HAP-1 (cell line): ENCODE data around the gene FMR1.

ENCODE experiments used
- DNase-seq, 2 experiments: peaks; one replicate each; pipeline ENCODE4 v3.0.0-alpha.2; 2016 to 2020; ENCODE audit warnings: low spot score in 2 of 2
- H3K27me3 ChIP-seq: fragments of 250-450 bp; sonication (Bioruptor Pico); 2 replicates; pipeline ENCODE4 v1.5.1; 2020; ENCODE audit warnings: low read depth, mild to moderate bottlenecking, moderate library complexity
- H3K36me3 ChIP-seq: fragments of 250-450 bp; sonication (Bioruptor Pico); replicated peaks from 2 replicates; pipeline ENCODE4 v1.5.1; 2020; ENCODE audit warnings: mild to moderate bottlenecking
- H3K4me1 ChIP-seq: fragments of 250-450 bp; sonication (Bioruptor Pico); 2 replicates; pipeline ENCODE4 v1.5.1; 2020; ENCODE audit warnings: mild to moderate bottlenecking
- H3K4me3 ChIP-seq: fragments of 250-450 bp; sonication (Bioruptor Pico); 2 replicates; pipeline ENCODE4 v1.5.1; 2020; ENCODE audit warnings: mild to moderate bottlenecking, moderate library complexity
- H3K9me3 ChIP-seq: fragments of 250-450 bp; sonication (Bioruptor Pico); 2 replicates; pipeline ENCODE4 v1.5.1; 2020; ENCODE audit warnings: mild to moderate bottlenecking, moderate library complexity
- in situ Hi-C: fragments of 300-500 bp; cut with MboI; formaldehyde crosslinking; loops from 3 replicates; pipeline ENCODE4 v1.14.3; 2020; ENCODE audit warnings: low sequenced_read_pairs, inconsistent platforms, mixed read lengths

Gene FMR1

DNA sequence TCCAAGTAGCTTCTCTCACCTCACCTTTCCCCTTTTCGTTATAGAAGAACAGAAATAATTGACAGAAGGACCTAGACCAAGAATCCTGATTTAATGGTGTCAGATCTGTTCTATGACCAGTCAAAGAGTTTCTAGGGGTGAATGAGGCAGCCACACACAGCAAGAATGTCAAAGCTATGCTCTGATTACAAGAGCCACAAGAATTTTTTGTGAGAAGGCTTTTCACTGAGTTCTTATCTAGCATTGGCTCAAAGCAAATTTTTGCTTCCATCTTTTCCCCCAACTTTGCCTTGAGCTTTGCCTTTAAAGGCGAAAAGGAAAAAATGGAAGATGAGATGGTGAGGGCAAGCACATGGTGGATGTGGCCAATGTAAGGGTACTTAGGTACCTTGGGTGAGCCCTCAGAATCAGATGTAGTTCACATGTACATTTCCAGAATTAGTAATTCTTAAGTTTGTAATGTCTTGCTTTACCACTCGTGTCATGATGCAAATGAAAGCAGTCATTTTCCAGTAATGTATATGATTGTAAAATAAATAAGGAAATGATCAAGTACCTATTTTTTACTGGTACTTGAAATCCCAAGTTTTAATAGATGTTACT is 23.5 kb downstream of the FMR1 start:
- H3K4me1 ChIP-seq = peaks cover 21% of the 10 kb centered on the region
- no peaks in the 10 kb centered on the region for H3K9me3 ChIP-seq
- in situ Hi-C loops = no loop called here
- H3K36me3 ChIP-seq = peaks cover 49% of the 10 kb centered on the region
- no peak for DNase-seq
- no peaks in the 10 kb centered on the region for H3K27me3 ChIP-seq
- no peak overlapping the region for H3K4me3 ChIP-seq

GRCh38 chrX:147945286-147945685 is 33.6 kb downstream of the FMR1 start:
- DNase-seq = no peak
- Histone ChIP-seq H3K36me3 (peaks cover 57% of the 10 kb centered on the region), H3K4me1 (peaks cover 15% of the 10 kb centered on the region), H3K4me3 (no peak overlapping the region), H3K9me3 (no peaks in the 10 kb centered on the region), H3K27me3 (no peaks in the 10 kb centered on the region)
- in situ Hi-C loops = no loop called here

DNA sequence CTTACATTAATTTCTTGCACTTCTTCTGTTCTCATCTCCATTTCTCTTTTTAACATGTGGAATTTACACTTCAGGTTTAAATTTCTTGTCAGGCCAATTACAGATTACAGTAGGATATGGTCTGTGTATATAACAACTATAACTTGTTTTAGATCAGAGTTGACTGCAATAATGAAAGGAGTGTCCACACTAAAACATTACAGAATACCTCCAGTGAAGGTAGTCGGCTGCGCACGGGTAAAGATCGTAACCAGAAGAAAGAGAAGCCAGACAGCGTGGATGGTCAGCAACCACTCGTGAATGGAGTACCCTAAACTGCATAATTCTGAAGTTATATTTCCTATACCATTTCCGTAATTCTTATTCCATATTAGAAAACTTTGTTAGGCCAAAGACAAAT is 36.8 kb downstream of the FMR1 start:
- Histone ChIP-seq H3K9me3 (no peaks in the 10 kb centered on the region), H3K27me3 (no peaks in the 10 kb centered on the region), H3K4me1 (peaks cover 6% of the 10 kb centered on the region), H3K36me3 (peaks cover 42% of the 10 kb centered on the region), H3K4me3 (no peak overlapping the region)
- no peak for DNase-seq
- in situ Hi-C loops = no loop called here

- in situ Hi-C loops = no loop called here
- Histone ChIP-seq H3K36me3 (peaks cover 28% of the 10 kb centered on the region), H3K4me3 (no peak overlapping the region), H3K4me1 (no peaks in the 10 kb centered on the region), H3K27me3 (no peaks in the 10 kb centered on the region), H3K9me3 (no peaks in the 10 kb centered on the region)
- DNase-seq = no peak
Measured at GRCh38 chrX:147950352-147950751, 38.6 kb downstream of the FMR1 start.

- Histone ChIP-seq H3K9me3 (no peaks in the 10 kb centered on the region), H3K4me3 (no peak overlapping the region), H3K27me3 (no peaks in the 10 kb centered on the region), H3K36me3 (peaks cover 5% of the 10 kb centered on the region; the same call in 1 of the 2 replicates), H3K4me1 (no peaks in the 10 kb centered on the region)
- in situ Hi-C loops = no loop called here
- no peak for DNase-seq
Measured at GRCh38 chrX:147953976-147954375, 42.3 kb downstream of the FMR1 start.

GRCh38 chrX:147957291-147957690 is 45.6 kb downstream of the FMR1 start:
- no peaks in the 10 kb centered on the region for H3K27me3 ChIP-seq
- H3K36me3 ChIP-seq = no peaks in the 10 kb centered on the region
- no peak for DNase-seq
- no peaks in the 10 kb centered on the region for H3K4me1 ChIP-seq
- no peaks in the 10 kb centered on the region for H3K9me3 ChIP-seq
- in situ Hi-C loops = no loop called here
- H3K4me3 ChIP-seq = no peak overlapping the region

- Histone ChIP-seq H3K36me3 (no peaks in the 10 kb centered on the region), H3K4me1 (no peaks in the 10 kb centered on the region), H3K9me3 (no peaks in the 10 kb centered on the region), H3K27me3 (no peaks in the 10 kb centered on the region), H3K4me3 (no peak overlapping the region)
- in situ Hi-C loops = no loop called here
- DNase-seq = no peak
Measured at GRCh38 chrX:147958291-147958690, 46.6 kb downstream of the FMR1 start.

DNA sequence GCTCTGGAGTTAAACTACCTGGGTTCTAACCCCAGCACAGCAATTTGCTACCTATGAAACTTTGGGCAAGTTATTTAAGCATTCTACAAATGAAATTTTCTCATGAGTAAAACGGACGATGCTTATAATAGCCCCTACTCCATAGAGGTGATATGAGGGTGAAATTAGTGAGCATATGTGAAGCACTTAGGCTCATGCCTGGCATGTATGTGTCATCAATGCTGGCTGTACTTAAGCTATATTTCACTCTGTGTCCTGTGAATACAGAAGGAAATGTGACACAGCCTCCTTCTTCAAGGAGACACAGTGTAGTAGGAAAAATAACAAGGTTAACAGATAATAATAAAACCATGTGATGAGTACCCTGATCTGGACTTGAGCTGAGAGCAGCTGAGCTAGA is 49.0 kb downstream of the FMR1 start:
- no peak for DNase-seq
- no peaks in the 10 kb centered on the region for H3K27me3 ChIP-seq
- in situ Hi-C loops = no loop called here
- H3K36me3 ChIP-seq = no peaks in the 10 kb centered on the region
- H3K4me1 ChIP-seq = no peaks in the 10 kb centered on the region
- H3K9me3 ChIP-seq = no peaks in the 10 kb centered on the region
- no peak overlapping the region for H3K4me3 ChIP-seq

GRCh38 chrX:147962476-147962875 is 50.8 kb downstream of the FMR1 start:
- in situ Hi-C loops = no loop called here
- H3K9me3 ChIP-seq = no peaks in the 10 kb centered on the region
- H3K4me3 ChIP-seq = no peak overlapping the region
- H3K36me3 ChIP-seq = no peaks in the 10 kb centered on the region
- DNase-seq = no peak
- H3K4me1 ChIP-seq = no peaks in the 10 kb centered on the region
- no peaks in the 10 kb centered on the region for H3K27me3 ChIP-seq

GRCh38 chrX:147978931-147979330 is 67.2 kb downstream of the FMR1 start:
- no peak for DNase-seq
- H3K27me3 ChIP-seq = no peaks in the 10 kb centered on the region

GRCh38 chrX:147981038-147981752 is 69.5 kb downstream of the FMR1 start, which contains the start of gene FMR1NB:
Gene FMR1NB (plus strand): TSS chrX:147981337. CDS start chrX:147981403, 66 bp downstream.
- DNase-seq = no peak
- H3K4me3 ChIP-seq = no peak within 1 kb of the TSS
- in situ Hi-C loops = no loop called here
- no peaks in the 10 kb centered on the region for H3K9me3 ChIP-seq
- H3K4me1 ChIP-seq = no peaks in the 10 kb centered on the region
- no peaks in the 10 kb centered on the region for H3K36me3 ChIP-seq
- no peaks in the 10 kb centered on the region for H3K27me3 ChIP-seq

More at GRCh38 chrX:147978931-147979330, 67.2 kb downstream of the FMR1 start:
- Histone ChIP-seq H3K9me3 (no peaks in the 10 kb centered on the region), H3K36me3 (no peaks in the 10 kb centered on the region), H3K4me1 (no peaks in the 10 kb centered on the region), H3K4me3 (no peak overlapping the region)
- in situ Hi-C loops = no loop called here
